ENCODE data around the gene TCF4.
A peak's percentile ranks its signal among the peaks of the same experiment; 100 is the strongest.

Gene TCF4

DNA sequence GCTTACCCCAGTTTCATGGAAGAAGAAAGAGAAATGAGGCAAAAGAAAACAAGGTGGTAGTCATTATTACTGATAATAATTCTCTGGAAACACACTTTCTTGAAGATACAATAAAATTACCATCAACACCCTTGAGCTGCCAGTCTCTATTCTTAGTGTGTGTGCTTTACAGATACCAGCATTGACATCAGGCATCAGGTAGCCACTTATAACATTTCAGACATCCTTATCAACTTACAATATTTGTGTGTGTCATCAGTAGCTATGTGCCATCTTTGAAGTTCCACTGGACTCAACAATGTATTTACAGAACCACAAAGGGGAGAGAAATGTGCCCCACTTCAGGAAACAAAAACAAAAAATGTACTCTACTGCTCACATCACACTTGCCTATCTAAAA, 62.1 kb downstream of the TCF4 start:
- Histone ChIP-seq H3K27me3 (ENCODE audit: control insufficient read depth in 1 of 2, insufficient read depth in 2 of 2, low read length in 2 of 2) (no peaks in the 10 kb centered on the region), H3K4me3 (ENCODE audit: low read depth in 1 of 2, low read length in 2 of 2) (no peak overlapping the region), H3K9ac (ENCODE audit: low read depth in 1 of 2, low read length in 2 of 2) (no peak overlapping the region), H3K27ac (ENCODE audit: low read depth, low read length) (no peak overlapping the region), H3K36me3 (ENCODE audit: control insufficient read depth in 1 of 2, insufficient read depth in 2 of 2, low read length in 2 of 2) (no peaks in the 10 kb centered on the region), H3K4me1 (ENCODE audit: control insufficient read depth in 1 of 2, insufficient read depth in 2 of 2, low read length in 2 of 2) (no peaks in the 10 kb centered on the region), H3K9me3 (ENCODE audit: control insufficient read depth in 1 of 2, low read length in 2 of 2) (no peaks in the 10 kb centered on the region)

DNA sequence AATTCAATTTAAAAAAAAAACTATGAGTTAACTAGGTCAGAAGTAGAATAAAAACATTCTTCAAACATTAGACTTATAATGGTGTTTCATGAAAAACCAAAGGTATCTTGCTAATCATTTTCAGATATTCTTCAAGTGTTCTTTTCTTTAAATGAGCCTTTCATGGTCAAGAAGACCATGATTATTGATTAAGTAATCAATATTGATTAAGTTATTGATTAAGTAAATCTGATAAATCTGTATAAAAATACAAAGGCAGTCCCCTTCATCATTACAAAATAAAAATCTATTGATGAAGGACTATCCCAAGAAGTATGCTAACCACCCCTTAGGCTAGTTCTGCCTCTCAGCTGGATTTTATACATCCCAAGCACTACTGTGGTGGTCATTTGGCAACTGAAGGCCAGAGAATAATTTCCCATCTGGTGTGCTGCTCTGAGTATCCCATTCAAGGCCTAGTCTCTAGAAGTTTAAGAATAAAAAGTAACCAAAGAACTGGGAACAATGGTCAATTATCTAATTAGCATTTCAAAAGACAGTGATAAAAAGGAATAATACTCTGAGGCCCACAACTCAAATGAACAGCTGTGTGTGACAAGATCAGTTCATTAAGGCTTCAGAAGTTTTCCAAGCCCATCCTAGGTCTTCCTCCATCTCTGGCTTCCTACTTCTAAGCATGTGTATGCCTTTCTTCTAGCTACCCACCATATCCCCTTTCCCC, 63.5 kb downstream of the TCF4 start:
- Histone ChIP-seq H3K36me3 (ENCODE audit: control insufficient read depth in 1 of 2, insufficient read depth in 2 of 2, low read length in 2 of 2) (no peaks in the 10 kb centered on the region), H3K27me3 (ENCODE audit: control insufficient read depth in 1 of 2, insufficient read depth in 2 of 2, low read length in 2 of 2) (no peaks in the 10 kb centered on the region), H3K9ac (ENCODE audit: low read depth in 1 of 2, low read length in 2 of 2) (no peak overlapping the region), H3K4me1 (ENCODE audit: control insufficient read depth in 1 of 2, insufficient read depth in 2 of 2, low read length in 2 of 2) (no peaks in the 10 kb centered on the region), H3K4me3 (ENCODE audit: low read depth in 1 of 2, low read length in 2 of 2) (no peak overlapping the region), H3K9me3 (ENCODE audit: control insufficient read depth in 1 of 2, low read length in 2 of 2) (no peaks in the 10 kb centered on the region), H3K27ac (ENCODE audit: low read depth, low read length) (no peak overlapping the region)

DNA sequence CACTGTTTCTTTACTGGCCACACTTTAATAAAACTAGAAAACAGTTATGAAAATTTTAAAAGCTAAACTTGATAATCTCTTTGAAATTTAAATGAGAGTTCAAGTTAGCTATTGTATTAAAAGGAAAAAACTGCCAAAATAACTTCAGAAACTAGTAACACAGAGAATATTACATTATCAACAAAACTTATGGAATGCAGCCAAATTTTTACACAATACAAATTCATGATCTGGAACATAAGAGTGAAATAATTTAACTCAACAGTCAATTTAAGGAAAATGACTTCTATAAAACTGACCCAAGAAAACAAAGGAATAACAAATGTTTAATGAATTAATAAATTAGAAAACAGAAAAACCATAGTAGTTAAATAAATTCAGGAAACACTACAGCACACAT, 65.0 kb downstream of the TCF4 start:
- no peaks in the 10 kb centered on the region for H3K9me3 ChIP-seq (ENCODE audit: control insufficient read depth in 1 of 2, low read length in 2 of 2)
- H3K9ac ChIP-seq (ENCODE audit: low read depth in 1 of 2, low read length in 2 of 2), result no peak overlapping the region
- no peaks in the 10 kb centered on the region for H3K27me3 ChIP-seq (ENCODE audit: control insufficient read depth in 1 of 2, insufficient read depth in 2 of 2, low read length in 2 of 2)
- H3K4me1 ChIP-seq (ENCODE audit: control insufficient read depth in 1 of 2, insufficient read depth in 2 of 2, low read length in 2 of 2), result no peaks in the 10 kb centered on the region
- H3K27ac ChIP-seq (ENCODE audit: low read depth, low read length), result no peak overlapping the region
- no peak overlapping the region for H3K4me3 ChIP-seq (ENCODE audit: low read depth in 1 of 2, low read length in 2 of 2)
- no peaks in the 10 kb centered on the region for H3K36me3 ChIP-seq (ENCODE audit: control insufficient read depth in 1 of 2, insufficient read depth in 2 of 2, low read length in 2 of 2)

DNA sequence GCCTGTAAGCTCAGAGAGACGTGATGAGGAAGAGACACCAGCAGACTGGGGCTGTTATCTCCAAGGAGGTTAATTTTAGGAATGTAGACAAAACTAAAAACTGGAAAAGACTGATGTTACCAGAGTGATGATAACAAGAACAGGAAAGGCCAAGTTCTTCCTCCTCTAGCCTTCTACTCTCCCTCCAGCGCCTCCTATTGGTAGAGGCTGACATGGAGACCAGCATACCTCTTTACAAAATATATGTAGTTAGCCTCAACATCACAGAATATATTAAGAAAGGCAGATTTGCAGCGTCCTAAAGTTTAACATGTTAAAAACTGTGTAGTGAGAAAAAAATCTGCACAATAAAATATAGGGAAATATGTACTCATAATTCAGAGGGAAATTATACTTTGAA, 66.0 kb downstream of the TCF4 start:
- no peak overlapping the region for H3K9ac ChIP-seq (ENCODE audit: low read depth in 1 of 2, low read length in 2 of 2)
- no peaks in the 10 kb centered on the region for H3K27me3 ChIP-seq (ENCODE audit: control insufficient read depth in 1 of 2, insufficient read depth in 2 of 2, low read length in 2 of 2)
- H3K27ac ChIP-seq (ENCODE audit: low read depth, low read length), result no peak overlapping the region
- H3K4me1 ChIP-seq (ENCODE audit: control insufficient read depth in 1 of 2, insufficient read depth in 2 of 2, low read length in 2 of 2), result no peaks in the 10 kb centered on the region
- no peak overlapping the region for H3K4me3 ChIP-seq (ENCODE audit: low read depth in 1 of 2, low read length in 2 of 2)
- no peaks in the 10 kb centered on the region for H3K9me3 ChIP-seq (ENCODE audit: control insufficient read depth in 1 of 2, low read length in 2 of 2)
- no peaks in the 10 kb centered on the region for H3K36me3 ChIP-seq (ENCODE audit: control insufficient read depth in 1 of 2, insufficient read depth in 2 of 2, low read length in 2 of 2)

DNA sequence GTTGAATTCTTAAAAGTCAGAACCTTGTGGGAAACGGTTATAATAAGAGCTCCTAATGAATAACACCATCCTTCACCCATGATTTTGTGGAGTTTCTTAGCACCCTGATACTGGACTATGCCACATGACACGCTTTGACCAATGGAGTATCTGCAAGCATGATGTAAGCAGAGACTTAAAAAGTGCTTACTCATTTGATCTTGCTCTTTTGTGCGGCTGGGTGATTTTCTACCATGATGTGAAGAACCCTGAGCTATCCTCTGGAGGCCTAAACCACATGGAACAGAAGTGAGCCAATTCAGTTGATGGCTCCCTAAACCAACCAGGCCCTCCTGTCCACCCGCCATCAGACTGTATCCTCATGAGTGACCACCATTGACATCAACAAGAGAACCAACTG, 70.9 kb downstream of the TCF4 start:
- H3K36me3 ChIP-seq (ENCODE audit: control insufficient read depth in 1 of 2, insufficient read depth in 2 of 2, low read length in 2 of 2), result no peaks in the 10 kb centered on the region
- H3K4me3 ChIP-seq (ENCODE audit: low read depth in 1 of 2, low read length in 2 of 2), result no peak overlapping the region
- no peaks in the 10 kb centered on the region for H3K9me3 ChIP-seq (ENCODE audit: control insufficient read depth in 1 of 2, low read length in 2 of 2)
- H3K4me1 ChIP-seq (ENCODE audit: control insufficient read depth in 1 of 2, insufficient read depth in 2 of 2, low read length in 2 of 2), result no peaks in the 10 kb centered on the region
- no peaks in the 10 kb centered on the region for H3K27me3 ChIP-seq (ENCODE audit: control insufficient read depth in 1 of 2, insufficient read depth in 2 of 2, low read length in 2 of 2)
- no peak overlapping the region for H3K9ac ChIP-seq (ENCODE audit: low read depth in 1 of 2, low read length in 2 of 2)
- H3K27ac ChIP-seq (ENCODE audit: low read depth, low read length), result no peak overlapping the region

DNA sequence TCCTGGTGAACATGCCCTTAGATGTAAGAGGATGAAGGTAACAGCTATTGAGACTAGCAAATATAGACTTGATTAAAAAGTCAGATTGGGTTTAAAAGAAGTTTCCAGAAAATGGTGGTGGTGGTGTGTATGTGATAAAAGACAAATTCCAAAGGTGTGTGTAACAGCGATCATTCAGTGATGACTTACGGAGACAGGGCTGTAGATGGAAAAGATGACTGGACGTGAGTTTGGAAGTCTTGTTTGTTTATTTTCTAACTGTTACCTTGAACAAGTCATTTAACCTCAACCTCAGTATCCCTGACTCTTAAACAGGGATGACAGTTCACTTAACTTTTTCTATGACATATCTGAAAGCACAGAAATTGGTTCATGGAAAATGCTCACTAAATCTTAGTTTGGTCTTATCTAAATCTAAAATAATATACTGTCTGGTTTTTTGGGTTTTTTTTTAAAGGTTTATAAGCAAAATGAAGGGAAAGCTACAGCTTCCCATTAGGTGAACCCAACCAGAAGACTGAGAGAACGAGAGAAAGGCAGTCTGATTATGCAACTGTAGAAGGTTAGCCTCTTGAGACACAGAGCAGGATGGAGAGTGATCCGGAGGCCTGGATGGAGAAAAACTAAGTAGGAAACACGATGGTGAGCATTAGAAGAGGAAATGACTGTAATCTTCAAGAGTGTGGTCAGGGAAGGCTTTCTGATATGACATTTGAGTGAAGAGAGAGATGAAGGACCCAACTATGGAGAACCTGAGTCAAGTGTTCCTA, 71.9 kb downstream of the TCF4 start:
- Histone ChIP-seq H3K9me3 (ENCODE audit: control insufficient read depth in 1 of 2, low read length in 2 of 2) (no peaks in the 10 kb centered on the region), H3K4me1 (ENCODE audit: control insufficient read depth in 1 of 2, insufficient read depth in 2 of 2, low read length in 2 of 2) (no peaks in the 10 kb centered on the region), H3K4me3 (ENCODE audit: low read depth in 1 of 2, low read length in 2 of 2) (no peak overlapping the region), H3K9ac (ENCODE audit: low read depth in 1 of 2, low read length in 2 of 2) (no peak overlapping the region), H3K36me3 (ENCODE audit: control insufficient read depth in 1 of 2, insufficient read depth in 2 of 2, low read length in 2 of 2) (no peaks in the 10 kb centered on the region), H3K27ac (ENCODE audit: low read depth, low read length) (no peak overlapping the region), H3K27me3 (ENCODE audit: control insufficient read depth in 1 of 2, insufficient read depth in 2 of 2, low read length in 2 of 2) (no peaks in the 10 kb centered on the region)

DNA sequence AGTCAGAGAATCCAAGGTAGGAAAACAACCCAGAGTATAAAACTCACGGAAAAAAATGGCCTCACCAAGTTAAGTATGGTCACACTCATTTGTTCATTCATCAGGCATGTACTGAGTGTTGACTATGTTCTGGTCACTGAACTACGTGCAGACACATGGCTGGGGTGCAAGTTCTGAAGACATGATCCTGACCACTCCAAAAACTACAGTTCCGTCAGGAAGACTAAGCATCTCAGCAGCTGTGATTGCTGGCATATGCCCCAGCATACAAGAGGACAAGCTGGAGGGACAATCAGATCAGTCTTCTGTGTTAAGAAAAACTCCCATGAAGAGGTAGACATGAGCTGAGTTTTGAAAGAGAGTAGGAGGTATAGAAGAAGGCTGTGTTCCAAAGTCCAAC, 72.8 kb downstream of the TCF4 start:
- H3K4me3 ChIP-seq (ENCODE audit: low read depth in 1 of 2, low read length in 2 of 2), result no peak overlapping the region

DNA sequence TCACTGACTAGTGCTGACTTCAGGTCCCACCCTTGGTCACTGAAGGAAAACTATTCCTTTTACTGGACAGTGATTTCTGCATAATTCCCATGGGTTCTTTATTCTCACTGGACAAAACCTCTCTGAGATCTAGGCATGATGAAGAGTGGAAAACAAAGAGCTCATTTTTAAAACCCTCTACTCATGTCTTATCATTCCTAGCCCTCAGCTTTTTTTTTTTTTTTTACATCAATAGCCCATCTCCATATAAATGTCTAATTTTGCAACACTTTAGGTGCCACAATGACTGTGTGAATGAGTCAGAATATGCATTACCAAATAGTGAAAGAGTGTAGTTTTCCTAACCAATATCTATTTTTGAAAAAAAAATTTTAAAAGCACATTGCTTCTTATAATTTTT, 74.8 kb downstream of the TCF4 start:
- no peak overlapping the region for H3K27ac ChIP-seq (ENCODE audit: low read depth, low read length)
- no peak overlapping the region for H3K4me3 ChIP-seq (ENCODE audit: low read depth in 1 of 2, low read length in 2 of 2)
- no peaks in the 10 kb centered on the region for H3K9me3 ChIP-seq (ENCODE audit: control insufficient read depth in 1 of 2, low read length in 2 of 2)
- H3K27me3 ChIP-seq (ENCODE audit: control insufficient read depth in 1 of 2, insufficient read depth in 2 of 2, low read length in 2 of 2), result no peaks in the 10 kb centered on the region
- no peaks in the 10 kb centered on the region for H3K4me1 ChIP-seq (ENCODE audit: control insufficient read depth in 1 of 2, insufficient read depth in 2 of 2, low read length in 2 of 2)
- H3K9ac ChIP-seq (ENCODE audit: low read depth in 1 of 2, low read length in 2 of 2), result no peak overlapping the region
- H3K36me3 ChIP-seq (ENCODE audit: control insufficient read depth in 1 of 2, insufficient read depth in 2 of 2, low read length in 2 of 2), result no peaks in the 10 kb centered on the region

More for the DNA sequence above, 72.8 kb downstream of the TCF4 start:
- H3K9me3 ChIP-seq (ENCODE audit: control insufficient read depth in 1 of 2, low read length in 2 of 2), result no peaks in the 10 kb centered on the region
- H3K4me1 ChIP-seq (ENCODE audit: control insufficient read depth in 1 of 2, insufficient read depth in 2 of 2, low read length in 2 of 2), result no peaks in the 10 kb centered on the region
- H3K36me3 ChIP-seq (ENCODE audit: control insufficient read depth in 1 of 2, insufficient read depth in 2 of 2, low read length in 2 of 2), result no peaks in the 10 kb centered on the region
- no peaks in the 10 kb centered on the region for H3K27me3 ChIP-seq (ENCODE audit: control insufficient read depth in 1 of 2, insufficient read depth in 2 of 2, low read length in 2 of 2)
- H3K9ac ChIP-seq (ENCODE audit: low read depth in 1 of 2, low read length in 2 of 2), result no peak overlapping the region
- H3K27ac ChIP-seq (ENCODE audit: low read depth, low read length), result no peak overlapping the region

DNA sequence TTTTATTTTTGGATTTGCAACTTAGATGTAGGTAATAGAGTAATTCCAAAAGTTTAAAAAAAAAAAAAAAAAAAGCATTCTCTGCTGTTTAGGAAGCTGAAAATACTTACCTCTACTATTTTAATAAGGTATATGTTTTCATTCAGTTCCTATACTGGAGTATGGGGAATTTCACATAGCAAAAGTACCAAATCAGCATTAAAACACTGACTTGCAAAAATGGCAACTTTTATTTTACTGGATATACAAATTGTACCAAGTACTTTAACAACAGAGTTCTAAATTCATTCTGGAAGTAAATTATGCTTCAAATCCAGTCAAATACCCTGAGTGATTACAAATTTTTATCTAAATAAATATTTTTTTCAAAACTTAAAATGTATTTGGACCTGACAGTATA, 76.7 kb downstream of the TCF4 start:
- Histone ChIP-seq H3K4me1 (ENCODE audit: control insufficient read depth in 1 of 2, insufficient read depth in 2 of 2, low read length in 2 of 2) (no peaks in the 10 kb centered on the region), H3K4me3 (ENCODE audit: low read depth in 1 of 2, low read length in 2 of 2) (no peak overlapping the region), H3K27ac (ENCODE audit: low read depth, low read length) (no peak overlapping the region)

DNA sequence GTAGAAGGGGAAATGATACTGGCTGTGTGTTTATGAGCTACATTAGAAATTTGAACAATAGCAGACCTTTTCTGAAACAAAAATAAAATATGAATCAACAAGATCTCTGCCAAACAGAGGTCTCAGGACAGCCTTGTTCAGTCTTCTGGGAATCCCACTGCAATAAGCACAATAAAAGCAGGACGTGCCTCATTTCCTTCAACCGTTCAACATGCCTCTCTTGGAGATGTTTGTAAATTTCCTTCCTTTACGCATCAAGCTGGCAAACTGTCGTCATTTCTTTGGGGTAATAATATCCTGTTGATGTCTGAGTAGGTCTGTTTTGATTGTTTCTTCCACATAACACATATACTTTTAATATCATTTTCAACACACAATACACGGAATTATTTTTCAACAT, 77.2 kb downstream of the TCF4 start:
- Histone ChIP-seq H3K36me3 (ENCODE audit: control insufficient read depth in 1 of 2, insufficient read depth in 2 of 2, low read length in 2 of 2) (no peaks in the 10 kb centered on the region), H3K9ac (ENCODE audit: low read depth in 1 of 2, low read length in 2 of 2) (peak overlapping the region in 1 of 2 donors; percentile 46), H3K4me1 (ENCODE audit: control insufficient read depth in 1 of 2, insufficient read depth in 2 of 2, low read length in 2 of 2) (no peaks in the 10 kb centered on the region), H3K9me3 (ENCODE audit: control insufficient read depth in 1 of 2, low read length in 2 of 2) (no peaks in the 10 kb centered on the region), H3K4me3 (ENCODE audit: low read depth in 1 of 2, low read length in 2 of 2) (no peak overlapping the region), H3K27ac (ENCODE audit: low read depth, low read length) (peak overlapping the region; percentile 70), H3K27me3 (ENCODE audit: control insufficient read depth in 1 of 2, insufficient read depth in 2 of 2, low read length in 2 of 2) (no peaks in the 10 kb centered on the region)

More for the DNA sequence above, 76.7 kb downstream of the TCF4 start:
- Histone ChIP-seq H3K9me3 (ENCODE audit: control insufficient read depth in 1 of 2, low read length in 2 of 2) (no peaks in the 10 kb centered on the region), H3K9ac (ENCODE audit: low read depth in 1 of 2, low read length in 2 of 2) (no peak overlapping the region), H3K36me3 (ENCODE audit: control insufficient read depth in 1 of 2, insufficient read depth in 2 of 2, low read length in 2 of 2) (no peaks in the 10 kb centered on the region), H3K27me3 (ENCODE audit: control insufficient read depth in 1 of 2, insufficient read depth in 2 of 2, low read length in 2 of 2) (no peaks in the 10 kb centered on the region)

Measured in duodenal mucosa (tissue), 2 donors.